Right lobe of liver (tissue), 4 donors: ENCODE data around the gene LIN28B.

ENCODE experiments used
- CTCF ChIP-seq, 4 donors: fragments of 200-600 bp in 3 of 4; fragments of 450-650 bp in 1 of 4; IDR thresholded peaks; one replicate each; pipeline versions ENCODE4 v1.5.1 to v1.8.0; 2016 to 2022; ENCODE audit warnings: antibody characterized with exemption in 4 of 4, mild to moderate bottlenecking in 2 of 4
- POLR2A ChIP-seq: fragments of 450-650 bp; IDR thresholded peaks from one replicate; pipeline ENCODE4 v1.6.1; 2017; ENCODE audit warnings: antibody characterized with exemption, mild to moderate bottlenecking
- donor health status: DM: no; HTN: no; CAD: no.
- donor health status: DM: no; HTN: no; CAD: no.
- donor health status: DM: no; HTN: yes; CAD: no.

- TF ChIP-seq CTCF (IDR thresholded peaks at IDR 0.05) (no peak), POLR2A (no peak)
Measured at GRCh38 chr6:105038259-105038658, 81.4 kb downstream of the LIN28B start.
